GM18520 (cell line): Measurements from ENCODE around the gene NEDD4.
"Not testable (repeated sequence)": the region's sequence is repeated elsewhere in the genome, so short reads cannot be mapped to it uniquely, and the experiment has no call there.

ENCODE experiments used
- ATAC-seq: cut with Tn5 transposase; IDR thresholded peaks from one replicate; pipeline ENCODE4 v1.9.1; 2021; ENCODE audit not compliant: unreplicated experiment

Gene NEDD4

GRCh38 chr15:55897560-55898336 is 95.7 kb downstream of the NEDD4 start:
- no peak for ATAC-seq

- no peak for ATAC-seq
These were observed 98.9 kb downstream of the NEDD4 start for GRCh38 chr15:55894399-55894965.

GRCh38 chr15:55893852-55894251 is 99.6 kb downstream of the NEDD4 start:
- no peak for ATAC-seq

- no peak for ATAC-seq
These were observed 102.2 kb downstream of the NEDD4 start for GRCh38 chr15:55891196-55891595.

GRCh38 chr15:55884223-55884622 is 109.2 kb downstream of the NEDD4 start:
- ATAC-seq: no peak

- no peak for ATAC-seq
These were observed 114.2 kb downstream of the NEDD4 start for GRCh38 chr15:55879181-55879580.

GRCh38 chr15:55873024-55873720 is 120.2 kb downstream of the NEDD4 start:
- no peak for ATAC-seq

- no peak for ATAC-seq
These were observed 120.9 kb downstream of the NEDD4 start for GRCh38 chr15:55872471-55872870.

GRCh38 chr15:55869660-55870059 is 123.8 kb downstream of the NEDD4 start:
- ATAC-seq: no peak

- no peak for ATAC-seq
These were observed 124.7 kb downstream of the NEDD4 start for GRCh38 chr15:55868707-55869106.

- ATAC-seq: not testable (repeated sequence)
These were observed 125.1 kb downstream of the NEDD4 start for GRCh38 chr15:55868291-55868690.

GRCh38 chr15:55863911-55864310 is 129.5 kb downstream of the NEDD4 start:
- no peak for ATAC-seq

- no peak for ATAC-seq
These were observed 132.3 kb downstream of the NEDD4 start for GRCh38 chr15:55861115-55861514.

GRCh38 chr15:55860468-55860867 is 132.9 kb downstream of the NEDD4 start:
- no peak for ATAC-seq

GRCh38 chr15:55859681-55860080 is 133.7 kb downstream of the NEDD4 start:
- ATAC-seq: no peak

- ATAC-seq: no peak
These were observed 134.8 kb downstream of the NEDD4 start for GRCh38 chr15:55858661-55859060.

- no peak for ATAC-seq
These were observed 136.8 kb downstream of the NEDD4 start for GRCh38 chr15:55856506-55857164.

GRCh38 chr15:55853134-55853533 is 140.3 kb downstream of the NEDD4 start:
- ATAC-seq: no peak

GRCh38 chr15:55846116-55846707 is 147.2 kb downstream of the NEDD4 start:
- ATAC-seq: peak; percentile 81

- ATAC-seq: not testable (repeated sequence)
These were observed 150.5 kb downstream of the NEDD4 start for GRCh38 chr15:55842897-55843296.

- ATAC-seq: no peak
These were observed 157.5 kb downstream of the NEDD4 start for GRCh38 chr15:55835866-55836265.
